NB4 (cell line): ENCODE results near the gene CCDC137.
A peak's percentile ranks its signal among the peaks of the same experiment; 100 is the strongest.

Experiments
- DNase-seq: peaks from one replicate; pipeline ENCODE4 v3.0.0; 2010; ENCODE audit warnings: low read depth
- H3K4me3 ChIP-seq: one replicate; pipeline ENCODE4 v1.5.1; 2011; ENCODE audit warnings: mild to moderate bottlenecking, low read depth, low read length, moderate library complexity
- MAX ChIP-seq: IDR thresholded peaks from 2 replicates; pipeline ENCODE4 v1.6.1; 2011; ENCODE audit warnings: low read depth, low read length
- MYC ChIP-seq: IDR thresholded peaks from 2 replicates; pipeline ENCODE4 v1.6.1; 2011; ENCODE audit warnings: low read depth, low read length
- POLR2A ChIP-seq: IDR thresholded peaks from 2 replicates; pipeline ENCODE4 v1.6.1; 2011; ENCODE audit warnings: mild to moderate bottlenecking; ENCODE audit not compliant: insufficient read length; ENCODE audit errors: extremely low read depth
- TF ChIP-seq, protein P1 (sequence below): IDR thresholded peaks from one replicate; pipeline ENCODE4 v1.5.1; 2012; ENCODE audit warnings: low read depth, low read length

The CCDC137 gene

DNA sequence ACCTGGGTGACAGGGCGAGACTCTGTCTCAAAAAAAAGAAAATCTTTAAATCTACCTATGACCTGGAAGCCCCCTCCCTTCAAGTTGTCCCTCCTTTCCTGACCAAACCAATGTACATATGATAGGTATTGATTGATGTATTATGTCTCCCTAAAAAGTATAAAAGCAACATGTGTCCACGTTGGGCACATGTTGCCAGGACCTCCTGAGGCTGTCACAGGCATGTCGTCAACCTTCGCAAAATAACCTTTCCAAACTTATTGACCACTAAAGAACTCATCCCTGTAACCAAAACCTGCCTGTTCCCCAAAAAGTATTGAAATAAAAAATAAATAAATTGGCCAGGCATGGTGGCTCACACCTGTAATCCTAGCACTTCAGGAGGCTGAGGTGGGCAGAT lies 4.5 kb upstream of the CCDC137 start:
- TF ChIP-seq POLR2A (no peak), MYC (no peak), MAX (no peak)
- H3K4me3 ChIP-seq, result no peak overlapping the region
- no peak for DNase-seq

- DNase-seq, result no peak
- no peak overlapping the region for H3K4me3 ChIP-seq
- TF ChIP-seq, protein P1, sequence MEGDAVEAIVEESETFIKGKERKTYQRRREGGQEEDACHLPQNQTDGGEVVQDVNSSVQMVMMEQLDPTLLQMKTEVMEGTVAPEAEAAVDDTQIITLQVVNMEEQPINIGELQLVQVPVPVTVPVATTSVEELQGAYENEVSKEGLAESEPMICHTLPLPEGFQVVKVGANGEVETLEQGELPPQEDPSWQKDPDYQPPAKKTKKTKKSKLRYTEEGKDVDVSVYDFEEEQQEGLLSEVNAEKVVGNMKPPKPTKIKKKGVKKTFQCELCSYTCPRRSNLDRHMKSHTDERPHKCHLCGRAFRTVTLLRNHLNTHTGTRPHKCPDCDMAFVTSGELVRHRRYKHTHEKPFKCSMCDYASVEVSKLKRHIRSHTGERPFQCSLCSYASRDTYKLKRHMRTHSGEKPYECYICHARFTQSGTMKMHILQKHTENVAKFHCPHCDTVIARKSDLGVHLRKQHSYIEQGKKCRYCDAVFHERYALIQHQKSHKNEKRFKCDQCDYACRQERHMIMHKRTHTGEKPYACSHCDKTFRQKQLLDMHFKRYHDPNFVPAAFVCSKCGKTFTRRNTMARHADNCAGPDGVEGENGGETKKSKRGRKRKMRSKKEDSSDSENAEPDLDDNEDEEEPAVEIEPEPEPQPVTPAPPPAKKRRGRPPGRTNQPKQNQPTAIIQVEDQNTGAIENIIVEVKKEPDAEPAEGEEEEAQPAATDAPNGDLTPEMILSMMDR, result no peak
- no peak for TF ChIP-seq MAX
- TF ChIP-seq MYC, result no peak
- no peak for TF ChIP-seq POLR2A
Measured at GRCh38 chr17:81664051-81664470, 2.5 kb upstream of the CCDC137 start.

GRCh38 chr17:81665205-81666091 lies 1.1 kb upstream of the CCDC137 start:
- TF ChIP-seq MAX, result peak; percentile 79
- peak; percentile 30 for TF ChIP-seq POLR2A
- TF ChIP-seq MYC, result peak; percentile 85
- TF ChIP-seq, protein P1, result no peak
- peak overlapping the region; percentile 94 for H3K4me3 ChIP-seq
- DNase-seq, result peak; percentile 66

DNA sequence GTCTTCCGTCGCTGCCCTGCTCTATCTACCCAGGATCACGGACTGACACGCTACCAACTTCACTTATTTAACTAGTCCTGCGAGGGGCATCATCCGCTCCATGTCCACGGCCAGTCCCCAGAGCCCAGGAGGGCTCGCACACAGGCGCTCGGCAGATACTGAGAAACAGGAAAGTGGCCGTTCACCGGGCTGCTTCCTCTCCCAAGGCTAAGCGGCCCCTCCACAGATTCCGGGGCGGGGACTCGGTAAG lies 520 bp upstream of the CCDC137 start:
- no peak for DNase-seq
- H3K4me3 ChIP-seq, result peak overlapping the region; percentile 94
- TF ChIP-seq POLR2A, result no peak
- TF ChIP-seq MYC, result no peak
- TF ChIP-seq, protein P1, result no peak
- TF ChIP-seq MAX, result no peak

DNA sequence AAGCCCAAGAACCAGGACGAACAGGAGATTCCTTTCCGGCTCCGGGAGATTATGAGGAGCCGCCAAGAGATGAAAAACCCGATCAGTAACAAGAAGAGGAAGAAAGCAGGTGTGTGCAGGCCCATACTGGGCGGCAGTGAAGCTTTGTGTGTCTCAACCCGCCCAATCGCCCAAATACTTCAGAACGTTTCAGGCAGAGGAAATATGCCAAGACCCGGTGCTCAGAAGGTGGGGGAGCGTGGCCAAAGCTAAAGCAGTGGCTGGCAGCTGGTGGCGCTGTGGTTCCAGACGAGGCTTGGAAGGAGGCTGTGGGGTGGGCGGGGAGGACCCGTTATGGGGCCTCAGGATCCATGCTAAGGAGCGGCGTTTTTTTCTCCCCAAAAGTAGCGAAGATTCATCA lies 1.2 kb downstream of the CCDC137 start:
- peak; percentile 62 for DNase-seq
- H3K4me3 ChIP-seq, result peak overlapping the region; percentile 53
- no peak for TF ChIP-seq MAX
- TF ChIP-seq, protein P1, result peak; percentile 11
- TF ChIP-seq POLR2A, result no peak

DNA sequence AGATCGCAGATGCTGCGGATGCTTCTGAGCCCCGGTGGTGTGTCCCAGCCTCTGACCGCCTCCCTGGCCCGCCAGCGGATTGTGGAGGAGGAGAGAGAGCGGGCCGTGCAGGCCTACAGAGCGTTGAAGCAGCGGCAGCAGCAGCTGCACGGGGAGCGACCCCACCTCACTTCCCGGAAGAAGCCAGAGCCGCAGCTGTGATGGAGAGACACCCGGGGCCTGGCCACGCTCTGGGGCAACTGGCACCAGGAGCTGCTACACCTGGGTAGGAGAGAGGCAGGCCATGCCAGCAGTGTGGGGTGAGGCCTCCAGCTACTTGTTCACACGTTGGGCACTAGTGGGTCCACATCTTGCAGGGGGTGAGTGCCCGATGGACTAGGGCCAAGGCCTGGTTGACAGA lies 6.0 kb downstream of the CCDC137 start:
- TF ChIP-seq, protein P1, result no peak
- TF ChIP-seq MYC (no peak), POLR2A (no peak), MAX (no peak)
- no peak overlapping the region for H3K4me3 ChIP-seq
- no peak for DNase-seq
